Progenitor cell of endocrine pancreas (in vitro differentiated cells): ENCODE data around the gene HMCN2. TPM values are rescaled to one million over a fixed set of nuclear protein-coding genes. Genes with fewer than 3 reads are reported as not detected.
"Not testable (repeated sequence)": the region's sequence is repeated elsewhere in the genome, so short reads cannot be mapped to it uniquely, and the experiment has no call there.

ENCODE experiments used
- DNase-seq: peaks from one replicate; pipeline ENCODE4 v3.0.0; 2021; ENCODE audit warnings: low spot score; ENCODE audit not compliant: unreplicated experiment
- H3K27ac Mint-ChIP-seq: 2 replicates; pipeline ENCODE4 v1.8.0; 2021; ENCODE audit warnings: mild to moderate bottlenecking, moderate library complexity, mixed read lengths
- H3K27me3 Mint-ChIP-seq: 2 replicates; pipeline ENCODE4 v1.8.0; 2021; ENCODE audit warnings: mixed read lengths
- H3K36me3 Mint-ChIP-seq: 2 replicates; pipeline ENCODE4 v1.8.0; 2022; ENCODE audit warnings: mixed read lengths; ENCODE audit not compliant: insufficient read depth
- H3K4me1 Mint-ChIP-seq: 2 replicates; pipeline ENCODE4 v1.8.0; 2021; ENCODE audit warnings: low read depth, mixed read lengths
- H3K4me3 Mint-ChIP-seq: 2 replicates; pipeline ENCODE4 v1.8.0; 2021; ENCODE audit warnings: low read depth, mild to moderate bottlenecking, moderate library complexity, mixed read lengths
- H3K9me3 Mint-ChIP-seq: 2 replicates; pipeline ENCODE4 v1.8.0; 2021; ENCODE audit warnings: low read depth, mixed read lengths
- CTCF ChIP-seq: fragments of 200-600 bp; sonication (generic); IDR thresholded peaks from one replicate; pipeline ENCODE4 v1.5.0; 2021; ENCODE audit warnings: antibody characterized with exemption, mild to moderate bottlenecking; ENCODE audit not compliant: unreplicated experiment
- total RNA-seq: library from RNA; stranded (reverse); gene quantifications from 2 replicates; pipeline ENCODE4 v1.2.1, GENCODE V29; 2021

The HMCN2 gene
- total RNA-seq, 1 donor from 2014 or later, result 0.26 TPM

GRCh38 chr9:130433947-130434262, 168.3 kb downstream of the HMCN2 start:
- H3K9me3 Mint-ChIP-seq, result no peaks in the 10 kb centered on the region
- no peaks in the 10 kb centered on the region for H3K36me3 Mint-ChIP-seq
- no peak for TF ChIP-seq CTCF
- H3K27ac Mint-ChIP-seq, result no peak overlapping the region
- no peaks in the 10 kb centered on the region for H3K4me1 Mint-ChIP-seq
- peaks cover 41% of the 10 kb centered on the region for H3K27me3 Mint-ChIP-seq
- peak overlapping the region; percentile 5 for H3K4me3 Mint-ChIP-seq
- no peak for DNase-seq

DNA sequence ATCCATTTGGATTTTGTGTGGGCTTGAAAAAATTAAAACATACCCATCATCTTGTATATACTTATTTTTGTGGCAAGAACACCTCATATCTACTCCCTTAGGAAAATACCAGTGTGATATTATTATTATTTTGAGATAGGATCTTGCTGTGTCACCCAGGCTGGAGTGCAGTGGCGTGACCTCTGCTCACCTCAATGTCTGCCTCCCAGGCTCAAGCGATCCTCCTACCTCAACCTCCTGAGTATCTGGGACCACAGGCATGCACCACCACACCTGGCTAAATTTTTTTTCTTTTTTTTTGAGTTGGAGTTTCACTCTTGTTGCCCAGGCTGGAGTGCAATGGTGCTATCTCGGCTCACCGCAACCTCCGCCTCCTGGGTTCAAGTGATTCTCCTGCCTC, 169.1 kb downstream of the HMCN2 start:
- not testable (repeated sequence) for H3K4me1 Mint-ChIP-seq, H3K36me3 Mint-ChIP-seq, H3K4me3 Mint-ChIP-seq, H3K9me3 Mint-ChIP-seq, H3K27ac Mint-ChIP-seq, DNase-seq
- peaks cover 41% of the 10 kb centered on the region for H3K27me3 Mint-ChIP-seq

DNA sequence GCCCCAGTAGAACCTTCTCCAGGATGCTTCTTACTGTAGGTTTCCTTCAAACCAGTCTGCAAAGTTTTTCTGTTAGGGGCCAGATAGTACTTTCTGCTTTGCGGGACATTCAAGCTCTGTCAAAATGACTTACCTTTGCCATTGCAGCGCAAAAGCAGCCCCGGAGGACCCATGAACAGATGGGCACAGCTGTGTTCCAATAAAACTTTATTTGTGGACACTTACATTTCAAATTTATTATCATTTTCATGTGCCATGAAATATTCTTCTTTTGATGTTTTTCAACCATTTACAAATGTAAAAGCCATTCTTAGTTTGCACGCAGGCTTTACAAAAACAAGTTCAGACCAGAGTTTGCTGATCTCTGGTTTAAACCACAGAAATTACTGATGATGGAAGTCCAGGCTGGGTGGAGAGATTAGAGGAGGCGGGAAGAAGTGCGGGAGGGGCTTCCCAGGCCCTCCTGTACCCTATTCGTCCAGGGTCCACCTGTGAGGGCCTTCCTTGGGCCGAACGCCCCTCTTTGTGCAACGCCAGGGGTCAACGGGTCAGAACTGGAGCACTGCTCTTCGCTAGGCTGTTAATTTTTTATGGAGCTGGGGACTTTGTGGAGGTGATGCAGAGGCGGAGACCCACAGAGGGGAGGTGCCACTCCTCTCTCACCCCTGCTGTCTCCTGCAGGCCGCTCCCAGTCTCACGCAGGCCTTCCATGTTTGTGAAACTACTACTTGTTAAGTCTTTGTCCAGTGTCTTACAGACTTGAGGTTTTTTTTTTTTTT, 171.6 kb downstream of the HMCN2 start:
- H3K9me3 Mint-ChIP-seq, result peaks cover 9% of the 10 kb centered on the region
- no peaks in the 10 kb centered on the region for H3K4me1 Mint-ChIP-seq
- H3K4me3 Mint-ChIP-seq, result no peak overlapping the region
- no peak for DNase-seq
- no peak for TF ChIP-seq CTCF
- peaks cover 1% of the 10 kb centered on the region for H3K36me3 Mint-ChIP-seq
- peaks cover 36% of the 10 kb centered on the region for H3K27me3 Mint-ChIP-seq
- no peak overlapping the region for H3K27ac Mint-ChIP-seq

- Mint-ChIP-seq H3K27ac (no peak overlapping the region), H3K36me3 (peaks cover 1% of the 10 kb centered on the region), H3K4me1 (no peaks in the 10 kb centered on the region), H3K27me3 (peaks cover 31% of the 10 kb centered on the region), H3K4me3 (no peak overlapping the region), H3K9me3 (peaks cover 9% of the 10 kb centered on the region)
- DNase-seq, result no peak
- TF ChIP-seq CTCF, result no peak
These were observed 172.9 kb downstream of the HMCN2 start for GRCh38 chr9:130438382-130438981.

- peaks cover 1% of the 10 kb centered on the region for H3K36me3 Mint-ChIP-seq
- DNase-seq, result no peak
- H3K4me3 Mint-ChIP-seq, result no peak overlapping the region
- H3K27ac Mint-ChIP-seq, result no peak overlapping the region
- H3K27me3 Mint-ChIP-seq, result peaks cover 27% of the 10 kb centered on the region
- TF ChIP-seq CTCF, result no peak
- no peaks in the 10 kb centered on the region for H3K4me1 Mint-ChIP-seq
- H3K9me3 Mint-ChIP-seq, result peaks cover 9% of the 10 kb centered on the region
These were observed 175.5 kb downstream of the HMCN2 start for GRCh38 chr9:130441031-130441430.
